H1 (cell line): ENCODE results near the gene LLPH. TPM values are rescaled to one million over a fixed set of nuclear protein-coding genes. Genes with fewer than 3 reads are reported as not detected.

Source experiments
- CTCF ChIA-PET: fragments of 300-600 bp; sonication (Branson Sonifier 250); formaldehyde crosslinking; loops from one replicate; lab custom pipeline; 2021; ENCODE audit not compliant: partially characterized antibody; lab: Charles Lee
- POLR2A ChIA-PET: fragments of 300-600 bp; sonication (Branson Sonifier 250); formaldehyde crosslinking; loops from one replicate; lab custom pipeline; 2021; ENCODE audit warnings: inconsistent platforms; ENCODE audit not compliant: partially characterized antibody; lab: Charles Lee
- DNase-seq, 2 experiments: peaks; one replicate each; pipeline versions ENCODE4 v3.0.0 to v3.0.0-alpha.2; 2010 to 2022; ENCODE audit warnings: low spot score in 2 of 2, low read depth in 1 of 2, mixed read lengths in 1 of 2
- FAIRE-seq: peaks from 2 replicates; lab custom pipeline; 2011; peaks lifted over from hg19 to GRCh38; lab: Jason Lieb, UNC
- H2AFZ ChIP-seq: 2 replicates; pipeline ENCODE4 v1.8.1; 2012; ENCODE audit warnings: low read length, inconsistent platforms
- H2AK5ac ChIP-seq: 2 replicates; pipeline ENCODE4 v1.6.1; 2013; ENCODE audit warnings: low read depth, low read length
- H2BK120ac ChIP-seq: replicated peaks from 2 replicates; pipeline ENCODE3; 2013; ENCODE audit warnings: low read depth, low read length, inconsistent platforms
- H2BK12ac ChIP-seq: 2 replicates; pipeline ENCODE4 v1.6.1; 2013; ENCODE audit warnings: low read depth, low read length
- H2BK15ac ChIP-seq: 2 replicates; pipeline ENCODE4 v1.6.1; 2013; ENCODE audit warnings: low read length
- H2BK20ac ChIP-seq: 2 replicates; pipeline ENCODE4 v1.6.1; 2013; ENCODE audit warnings: low read length
- H2BK5ac ChIP-seq: 2 replicates; pipeline ENCODE4 v1.6.1; 2013; ENCODE audit warnings: low read depth, low read length
- H3K14ac ChIP-seq: 2 replicates; pipeline ENCODE4 v1.6.1; 2013; ENCODE audit warnings: inconsistent platforms; ENCODE audit not compliant: insufficient read length
- H3K18ac ChIP-seq: 2 replicates; pipeline ENCODE4 v1.6.1; 2013; ENCODE audit warnings: low read length; ENCODE audit errors: extremely low read depth
- H3K23ac ChIP-seq: 2 replicates; pipeline ENCODE4 v1.6.1; 2013; ENCODE audit warnings: inconsistent platforms; ENCODE audit not compliant: insufficient read length
- H3K23me2 ChIP-seq: 2 replicates; pipeline ENCODE4 v1.6.1; 2013; ENCODE audit warnings: low read depth, low read length
- H3K27ac ChIP-seq: 2 replicates; pipeline ENCODE4 v1.6.1; 2011; ENCODE audit warnings: low read depth, low read length, inconsistent platforms
- H3K27me3 ChIP-seq, 4 experiments: replicated peaks in 1 of 4; 1 replicate in 1 of 4; 2 replicates in 3 of 4; pipeline versions ENCODE4 v1.6.1 to v1.8.1; 2011 to 2013; ENCODE audit warnings: low read length in 3 of 4, mild to moderate bottlenecking in 3 of 4, inconsistent platforms in 2 of 4, mixed read lengths in 2 of 4, moderate library complexity in 1 of 4; ENCODE audit not compliant: control insufficient read depth in 3 of 4, insufficient read depth in 3 of 4; ENCODE audit errors: extremely low read depth in 1 of 4
- H3K36me3 ChIP-seq, 4 experiments: 2 replicates each; pipeline versions ENCODE4 v1.6.1 to v1.8.1; 2011 to 2013; ENCODE audit warnings: mild to moderate bottlenecking in 4 of 4, low read length in 3 of 4, moderate library complexity in 2 of 4, control low read depth in 1 of 4, inconsistent platforms in 1 of 4; ENCODE audit not compliant: insufficient read depth in 4 of 4, control insufficient read depth in 2 of 4
- H3K4ac ChIP-seq: replicated peaks from 2 replicates; pipeline ENCODE3; 2013; ENCODE audit warnings: low read length, low read depth, mixed read lengths, inconsistent platforms; ENCODE audit not compliant: insufficient read length
- H3K4me1 ChIP-seq, 4 experiments: replicated peaks in 1 of 4; 1 replicate in 1 of 4; 2 replicates in 3 of 4; pipeline versions ENCODE4 v1.6.1 to v1.8.1; 2011 to 2013; ENCODE audit warnings: low read length in 3 of 4, inconsistent platforms in 2 of 4, mixed read lengths in 1 of 4; ENCODE audit not compliant: insufficient read depth in 4 of 4, control insufficient read depth in 3 of 4
- H3K4me2 ChIP-seq, 2 experiments: 2 replicates each; pipeline versions ENCODE4 v1.6.1 to v1.8.1; 2011 to 2013; ENCODE audit warnings: low read depth in 2 of 2, low read length in 2 of 2, control low read depth in 1 of 2, inconsistent platforms in 1 of 2, mild to moderate bottlenecking in 1 of 2; ENCODE audit not compliant: insufficient read depth in 1 of 2
- H3K4me3 ChIP-seq, 4 experiments: fragments of 200-600, 300-600 bp in 1 of 4; sonication (generic), shearing (Covaris generic), sonication (Bioruptor Twin) in 1 of 4; 2 replicates each; pipeline versions ENCODE4 v1.5.1 to v1.8.1; 2011 to 2016; ENCODE audit warnings: low read length in 4 of 4, low read depth in 3 of 4, control low read depth in 2 of 4, inconsistent platforms in 2 of 4, mild to moderate bottlenecking in 2 of 4, mixed read lengths in 1 of 4, moderate library complexity in 1 of 4; ENCODE audit not compliant: insufficient read depth in 2 of 4; ENCODE audit errors: extremely low read depth in 1 of 4
- H3K56ac ChIP-seq: replicated peaks from 2 replicates; pipeline ENCODE3; 2013; ENCODE audit warnings: low read depth, mild to moderate bottlenecking, mixed read lengths, low read length, inconsistent platforms; ENCODE audit not compliant: insufficient read length
- H3K79me1 ChIP-seq: 2 replicates; pipeline ENCODE4 v1.6.1; 2013; ENCODE audit warnings: low read depth, low read length, control low read depth
- H3K79me2 ChIP-seq, 2 experiments: 2 replicates each; pipeline versions ENCODE4 v1.6.1 to v1.8.1; 2012 to 2013; ENCODE audit warnings: low read length in 2 of 2, mild to moderate bottlenecking in 2 of 2, inconsistent platforms in 1 of 2; ENCODE audit not compliant: insufficient read depth in 2 of 2, control insufficient read depth in 1 of 2
- H3K9ac ChIP-seq, 4 experiments: replicated peaks in 1 of 4; 1 replicate in 1 of 4; 2 replicates in 3 of 4; pipeline versions ENCODE4 v1.6.1 to v1.8.1; 2011 to 2013; ENCODE audit warnings: low read depth in 3 of 4, low read length in 3 of 4, control low read depth in 2 of 4, mild to moderate bottlenecking in 2 of 4, moderate library complexity in 2 of 4, inconsistent platforms in 1 of 4; ENCODE audit errors: extremely low read depth in 1 of 4
- H3K9me3 ChIP-seq, 2 experiments: 2 replicates each; pipeline versions ENCODE4 v1.6.1 to v1.8.1; 2012 to 2013; ENCODE audit warnings: mild to moderate bottlenecking in 2 of 2, moderate library complexity in 2 of 2, control low read depth in 1 of 2, inconsistent platforms in 1 of 2, low read depth in 1 of 2, low read length in 1 of 2, mixed read lengths in 1 of 2; ENCODE audit not compliant: insufficient read depth in 2 of 2
- H4K20me1 ChIP-seq, 2 experiments: replicated peaks in 1 of 2; 2 replicates each; pipeline versions ENCODE3 to v1.8.1; 2011 to 2013; ENCODE audit warnings: inconsistent platforms in 2 of 2, low read length in 2 of 2, mild to moderate bottlenecking in 1 of 2; ENCODE audit not compliant: insufficient read depth in 2 of 2, control insufficient read depth in 1 of 2
- H4K5ac ChIP-seq: 2 replicates; pipeline ENCODE4 v1.6.1; 2013; ENCODE audit warnings: low read length, low read depth, mixed read lengths, inconsistent platforms; ENCODE audit not compliant: insufficient read length
- H4K8ac ChIP-seq: 2 replicates; pipeline ENCODE4 v1.8.0; 2013; ENCODE audit warnings: mild to moderate bottlenecking, moderate library complexity, low read length, inconsistent platforms; ENCODE audit not compliant: insufficient read depth; ENCODE audit errors: extremely low read depth
- H4K91ac ChIP-seq: replicated peaks from 2 replicates; pipeline ENCODE3; 2013; ENCODE audit warnings: low read length, mixed read lengths, inconsistent platforms; ENCODE audit not compliant: insufficient read length
- ATF2 ChIP-seq: IDR thresholded peaks from 2 replicates; pipeline ENCODE4 v1.6.1; 2012; ENCODE audit warnings: low read length, inconsistent platforms
- BCL11A ChIP-seq, 2 experiments: IDR thresholded peaks; one replicate each; pipeline ENCODE4 v1.6.1; 2011; ENCODE audit warnings: low read depth in 2 of 2, low read length in 2 of 2, mild to moderate bottlenecking in 2 of 2
- BRCA1 ChIP-seq: IDR thresholded peaks from 2 replicates; pipeline ENCODE4 v1.6.1; 2012; ENCODE audit warnings: low read depth, low read length, improper control_type of control experiment
- CEBPB ChIP-seq: IDR thresholded peaks from 2 replicates; pipeline ENCODE4 v1.6.1; 2012; ENCODE audit warnings: low read depth, low read length
- HDAC6 ChIP-seq: IDR thresholded peaks from one replicate; pipeline ENCODE4 v1.7.1; 2012; ENCODE audit warnings: low read depth, mild to moderate bottlenecking, inconsistent platforms, low read length, moderate library complexity
- POLR2A ChIP-seq, 2 experiments: IDR thresholded peaks; 1 replicate in 1 of 2; 2 replicates in 1 of 2; pipeline ENCODE4 v1.6.1; 2011; ENCODE audit warnings: low read depth in 2 of 2, low read length in 2 of 2, mild to moderate bottlenecking in 2 of 2; ENCODE audit errors: control extremely low read depth in 1 of 2
- RBBP5 ChIP-seq: IDR thresholded peaks from 2 replicates; pipeline ENCODE4 v1.7.1; 2012; ENCODE audit warnings: low read depth, mild to moderate bottlenecking, inconsistent platforms, low read length, moderate library complexity, borderline replicate concordance
- RNF2 ChIP-seq: fragments of 200-900, 300-1000 bp; sonication (generic); IDR thresholded peaks from 2 replicates; pipeline ENCODE4 v1.7.1; 2016; ENCODE audit warnings: borderline replicate concordance, low read depth, mild to moderate bottlenecking, antibody characterized with exemption, low read length; ENCODE audit not compliant: poor library complexity, severe bottlenecking; ENCODE audit errors: missing control alignments
- SIN3A ChIP-seq, 2 experiments: IDR thresholded peaks in 1 of 2; conservative IDR thresholded peaks in 1 of 2; 2 replicates each; pipeline ENCODE4 v1.6.1; 2011 to 2012; ENCODE audit warnings: low read length in 2 of 2, improper control_type of control experiment in 1 of 2, low read depth in 1 of 2, mild to moderate bottlenecking in 1 of 2
- SIX5 ChIP-seq: IDR thresholded peaks from 2 replicates; pipeline ENCODE4 v1.6.1; 2011; ENCODE audit warnings: mild to moderate bottlenecking, low read depth, low read length
- TBP ChIP-seq: IDR thresholded peaks from 2 replicates; pipeline ENCODE4 v1.6.1; 2011; ENCODE audit warnings: low read depth, low read length, improper control_type of control experiment
- WGBS, 2 experiments: shearing (Covaris generic) in 1 of 2; methylation state at CpG; one replicate each; pipeline versions ENCODE4 v1.1.6 to v1.1.7; 2013 to 2015; ENCODE audit warnings: low lambda C conversion rate in 2 of 2, mixed read lengths in 2 of 2, inconsistent platforms in 1 of 2, low coverage in 1 of 2, missing lambda C conversion rate in 1 of 2; ENCODE audit not compliant: insufficient replicate concordance in 2 of 2, insufficient coverage in 1 of 2, insufficient read length in 1 of 2; ENCODE audit errors: extremely low coverage in 1 of 2, missing lambda C conversion rate in 1 of 2; 5-methylcytosine and 5-hydroxymethylcytosine counted together
- polyA plus RNA-seq, 7 experiments: library from polyadenylated mRNA; depleted of rRNA in 3 of 7; stranded (reverse) in 5 of 7; unstranded in 2 of 7; fragments of >200 nt in 5 of 7; fragments of 200-250 nt in 2 of 7; gene quantifications; 1 replicate in 5 of 7; 2 replicates in 1 of 7; 4 replicates in 1 of 7; pipeline versions ENCODE4 v1.2.1 to v1.2.3, GENCODE V29; 2011 to 2013; ENCODE audit warnings: missing spikeins in 2 of 7, mixed read lengths in 2 of 7
- total RNA-seq: library from RNA; stranded (reverse); fragmentation: NEBNext Ultra II Directional; extraction: Animal tissue kit (Norgen Biotek cat#: 25700); gene quantifications from 2 replicates; pipeline ENCODE4 v1.2.1, GENCODE V29; 2021

Gene LLPH
- total and polyA plus RNA-seq, 2 of the 8 experiments (the other 6 are each of a cell fraction or from before 2014, with no cell fraction given), result 2.3 to 31.3 TPM

- H3K27me3 ChIP-seq, result no peaks in the 10 kb centered on the region
- H4K8ac ChIP-seq, result no peak overlapping the region
- no peak overlapping the region for H3K27ac ChIP-seq
- peaks cover 0 to 5% of the 10 kb centered on the region in 2 experiments; a peak in 2 of 4 replicates for H3K79me2 ChIP-seq
- H4K20me1 ChIP-seq, result no peaks in the 10 kb centered on the region
- ChIA-PET CTCF (no interaction called here), POLR2A (no interaction called here)
- H3K79me1 ChIP-seq, result no peaks in the 10 kb centered on the region
- no peak overlapping the region for H3K23ac ChIP-seq
- peaks cover 0 to 3% (median 0%) of the 10 kb centered on the region in 4 experiments; a peak in 2 of 8 replicates for H3K36me3 ChIP-seq
- H2AFZ ChIP-seq, result no peak overlapping the region
- H3K23me2 ChIP-seq, result no peaks in the 10 kb centered on the region; the same call in 1 of the 2 replicates
- no peak overlapping the region for H3K14ac ChIP-seq
- no peaks in the 10 kb centered on the region for H3K4me1 ChIP-seq
- no peak overlapping the region for H3K4me3 ChIP-seq
- no peak overlapping the region for H2BK5ac ChIP-seq
- no peak overlapping the region for H2BK12ac ChIP-seq
- H3K9me3 ChIP-seq, result peaks cover 0 to 5% of the 10 kb centered on the region in 2 experiments; a peak in 2 of 4 replicates
- no peak overlapping the region for H2BK120ac ChIP-seq
- H3K4ac ChIP-seq, result no peak overlapping the region
- no peak overlapping the region for H4K5ac ChIP-seq
- no peak overlapping the region for H2AK5ac ChIP-seq
- no peak overlapping the region for H2BK15ac ChIP-seq
- no peak overlapping the region for H4K91ac ChIP-seq
- H3K4me2 ChIP-seq, result no peak overlapping the region
- H2BK20ac ChIP-seq, result no peak overlapping the region
- 67% methylated on average over 4 of the region's 4 CpGs; no CpG with 5 or more reads in 1 of the 2 experiments for WGBS, 2 experiments
- DNase-seq (no peak), FAIRE-seq (no peak)
- no peak overlapping the region for H3K18ac ChIP-seq
- H3K56ac ChIP-seq, result no peak overlapping the region
- TF ChIP-seq BCL11A (IDR thresholded peaks at IDR 0.05; ENCODE audit: low read depth in 2 of 2, low read length in 2 of 2) (no peak), ATF2 (no peak), SIN3A (conservative IDR thresholded peaks at IDR 0.05 in 1 of 2, IDR thresholded peaks at IDR 0.05 in 1 of 2; ENCODE audit: low read depth in 1 of 2, low read length in 2 of 2) (no peak), RBBP5 (no peak), POLR2A (IDR thresholded peaks at IDR 0.05; ENCODE audit: control extremely low read depth in 1 of 2, low read depth in 2 of 2, low read length in 2 of 2) (no peak), RNF2 (no peak), TBP (no peak), SIX5 (no peak), CEBPB (no peak), HDAC6 (no peak), BRCA1 (no peak)
- H3K9ac ChIP-seq, result no peak overlapping the region
These were observed 32.7 kb upstream of the LLPH start for GRCh38 chr12:66163289-66163688.
